GM04504 (cell line): ENCODE measurements around the gene SLC6A20.

Experiments
- DNase-seq: peaks from one replicate; pipeline ENCODE4 v3.0.0-alpha.2; 2012; ENCODE audit warnings: low read depth

SLC6A20 gene

DNA sequence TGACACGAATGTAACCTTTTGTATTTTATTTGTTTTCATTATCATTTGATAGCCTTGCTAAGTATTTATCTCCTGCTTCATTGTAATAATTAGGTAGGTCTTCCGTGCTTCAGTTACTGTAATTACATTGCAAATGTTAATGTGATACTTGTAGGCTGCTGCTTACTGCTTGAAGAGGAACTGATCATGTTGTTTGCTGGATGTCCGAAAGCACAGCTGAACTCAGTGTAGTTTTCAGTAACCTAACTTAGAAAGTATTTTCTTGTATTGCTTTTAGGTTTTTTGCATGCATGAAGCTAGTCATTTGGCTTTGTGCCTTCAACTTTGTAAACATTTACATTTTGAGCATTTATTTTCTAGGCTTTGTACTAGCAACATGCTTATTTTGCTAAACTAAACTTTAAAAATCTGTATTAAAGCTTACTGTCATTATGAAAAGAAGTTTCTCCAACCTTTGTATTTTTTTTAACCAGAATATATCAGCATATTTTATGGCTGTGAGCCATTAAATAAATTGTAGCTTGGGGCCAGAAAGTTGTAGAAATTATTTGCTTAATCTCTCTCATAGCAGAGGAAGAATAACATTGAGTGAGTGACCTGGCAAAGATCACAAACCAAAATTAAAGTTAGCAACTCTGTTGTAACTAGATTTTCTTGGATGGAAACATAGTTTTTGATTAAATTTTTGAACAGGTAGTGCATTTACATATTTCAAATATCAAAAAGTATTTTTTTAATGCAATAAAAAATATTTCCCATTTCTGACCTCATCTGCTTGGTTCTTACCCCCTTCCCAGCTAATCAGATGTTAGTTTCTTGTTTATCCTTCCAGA is 76.5 kb downstream of the SLC6A20 start:
- no peak for DNase-seq

DNA sequence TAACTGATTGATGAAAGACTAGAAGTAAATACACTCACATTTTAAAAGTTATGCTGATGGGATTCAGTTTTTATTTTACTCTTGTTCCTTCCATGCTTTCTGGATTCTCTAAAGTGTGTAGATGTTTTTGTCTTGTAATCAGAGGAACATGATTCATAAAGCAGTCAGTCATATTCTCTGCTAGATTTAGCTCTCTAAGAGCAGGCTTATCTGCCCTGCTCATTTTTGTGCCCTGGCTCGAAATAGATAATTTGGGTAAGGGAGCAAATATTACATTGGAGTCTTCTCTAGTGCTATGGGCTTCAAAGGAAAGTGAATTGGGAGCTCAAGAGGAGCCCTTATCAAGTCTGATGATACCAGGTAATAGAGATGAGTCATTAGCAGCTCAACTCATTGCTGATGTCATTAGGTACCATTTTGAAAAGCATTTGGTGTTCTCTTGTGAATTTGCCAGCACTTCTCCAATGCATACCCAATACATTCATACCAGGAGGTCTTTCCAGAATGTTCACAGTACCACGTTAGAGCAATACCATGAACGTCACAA is 79.5 kb downstream of the SLC6A20 start:
- DNase-seq: no peak

DNA sequence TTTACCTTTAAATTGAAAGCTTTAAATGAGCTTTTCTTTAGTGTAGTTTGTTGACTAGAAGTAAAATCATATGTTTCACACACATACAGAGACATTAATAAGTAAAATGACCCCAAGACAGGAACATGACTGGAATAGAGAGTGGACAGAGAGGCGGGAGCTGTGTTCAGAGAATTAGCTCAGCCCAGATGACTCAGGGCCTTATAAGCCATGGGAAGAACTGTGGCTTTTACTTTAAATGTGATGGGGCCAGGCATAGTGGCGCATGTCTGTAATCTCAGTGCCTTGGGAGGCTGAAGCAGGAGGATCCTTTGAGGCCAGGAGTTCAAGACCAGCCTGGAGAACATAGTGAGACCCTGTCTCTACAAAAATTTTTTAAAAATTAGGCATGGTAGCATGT is 80.4 kb downstream of the SLC6A20 start:
- no peak for DNase-seq

DNA sequence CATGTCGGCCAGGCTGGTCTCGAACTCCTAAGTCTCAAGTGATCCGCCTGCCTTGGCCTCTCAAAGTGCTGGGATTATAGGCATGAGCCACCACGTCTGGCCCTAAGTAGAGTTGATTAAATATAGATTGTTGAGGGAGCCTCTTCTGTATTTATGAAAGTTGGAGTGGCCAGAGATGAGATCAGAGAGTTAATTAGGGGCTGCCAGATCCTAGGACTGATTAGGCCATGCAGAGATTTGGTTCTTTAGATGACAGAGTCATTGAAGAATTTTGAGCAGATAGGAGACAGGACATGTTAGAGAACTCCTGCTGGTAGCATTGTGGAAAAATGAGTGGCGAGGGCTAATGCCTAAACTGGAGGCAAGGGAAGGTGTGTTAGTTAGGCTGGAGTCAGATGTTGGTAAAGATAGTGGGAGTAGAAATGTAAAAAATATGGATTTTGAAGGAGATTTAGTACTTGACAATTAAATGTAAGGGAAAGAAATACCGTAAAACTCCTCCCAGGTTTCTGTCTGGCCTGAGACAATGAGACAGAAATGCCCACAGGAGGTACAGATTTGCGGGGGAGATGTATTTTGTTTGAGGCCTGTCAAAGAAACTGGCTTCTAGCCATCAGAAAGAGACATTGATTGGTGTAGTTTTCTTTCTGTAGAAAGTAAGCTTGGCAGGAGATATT is 83.8 kb downstream of the SLC6A20 start:
- DNase-seq: peak; percentile 24

DNA sequence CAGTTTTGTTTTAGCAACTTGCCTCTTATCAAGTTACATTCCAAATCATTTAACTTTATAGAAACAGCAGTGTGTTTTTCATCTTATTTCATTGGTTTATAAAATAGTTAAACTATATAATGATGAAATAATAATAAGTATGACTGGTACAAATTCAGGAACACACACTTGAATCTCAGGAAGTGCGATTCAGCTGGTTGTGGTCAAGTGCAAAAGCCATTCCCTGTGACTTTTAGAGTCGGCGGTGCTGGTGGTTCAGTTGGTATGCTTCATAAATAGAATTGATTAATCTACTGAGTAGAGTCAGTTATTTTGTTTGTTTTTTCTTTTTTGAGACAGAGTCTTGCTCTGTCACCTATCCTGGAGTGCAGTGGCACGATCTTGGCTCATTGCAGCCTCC is 84.4 kb downstream of the SLC6A20 start:
- no peak for DNase-seq

DNA sequence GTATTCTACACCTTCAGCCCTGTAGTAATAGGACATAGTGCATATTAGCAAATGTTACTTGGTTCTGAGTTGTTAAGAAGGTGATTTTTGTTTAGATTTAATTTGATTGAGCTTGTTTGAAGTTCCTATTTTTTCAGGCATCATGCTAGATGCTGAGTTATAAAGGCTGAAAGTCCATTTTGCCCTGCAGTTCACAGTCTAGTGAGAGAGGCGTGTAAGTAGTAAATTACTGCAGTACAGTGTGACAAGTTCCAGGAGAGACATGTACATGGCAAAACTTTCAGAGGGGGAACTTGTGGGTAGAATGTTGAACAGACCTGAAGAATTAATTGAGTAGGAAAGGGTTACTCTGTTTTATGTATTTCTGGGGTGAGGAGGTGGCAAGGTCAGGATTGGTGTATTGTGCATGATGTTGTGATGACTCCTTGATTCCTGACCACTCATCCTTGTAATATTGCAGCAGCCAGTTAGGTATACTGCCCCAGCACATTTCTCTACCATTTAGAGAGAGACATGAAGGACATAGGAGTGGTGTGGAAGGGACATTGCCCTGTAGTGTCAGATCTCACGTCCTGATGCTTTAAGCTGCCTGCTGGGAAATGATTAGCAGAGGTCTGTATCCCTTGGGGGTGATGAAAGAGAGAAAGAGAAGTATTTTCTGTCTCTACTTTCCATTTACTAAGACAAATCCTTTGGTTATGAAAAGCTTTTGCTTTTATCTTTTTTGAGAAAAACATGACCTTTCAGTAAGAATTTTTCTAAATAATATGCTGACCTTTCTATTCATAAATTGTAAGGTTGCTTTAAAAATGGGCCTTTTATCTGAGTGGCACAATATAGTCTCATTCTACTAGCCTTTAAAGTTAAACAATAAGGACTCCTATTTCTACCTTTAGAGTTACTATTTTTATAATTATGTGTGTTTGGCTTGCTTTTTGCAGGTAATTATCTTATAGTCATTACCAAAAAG is 90.2 kb downstream of the SLC6A20 start:
- DNase-seq: no peak
